ENCODE measurements around the gene ASB6. TPM values are rescaled to one million over a fixed set of nuclear protein-coding genes. Genes with fewer than 3 reads are reported as not detected.

ASB6 gene
- total and polyA plus RNA-seq, 7 donors = 8.4 to 20.8 (median 9.7) TPM

GRCh38 chr9:129669946-129670345, 28.0 kb upstream of the ASB6 start:
- no peaks in the 10 kb centered on the region for H3K36me3 ChIP-seq
- no peaks in the 10 kb centered on the region for H3K9me3 ChIP-seq
- intact Hi-C loops (cut with DNase I) = loop anchor here (5.0 kb wide), 1 partner anchor 42 kb away; no protein-coding TSS in a partner anchor
- peaks cover 14 to 37% (median 25%) of the 10 kb centered on the region in 3 donors for H3K27me3 ChIP-seq
- no peak overlapping the region for H3K4me3 ChIP-seq
- no peak for TF ChIP-seq EP300 (IDR thresholded peaks at IDR 0.05)
- no peak for TF ChIP-seq POLR2AphosphoS5 (IDR thresholded peaks at IDR 0.05)
- no peak for TF ChIP-seq POLR2A (IDR thresholded peaks at IDR 0.05)
- TF ChIP-seq CTCF (IDR thresholded peaks at IDR 0.05) = no peak
- H3K27ac ChIP-seq = no peak overlapping the region
- H3K4me1 ChIP-seq = peaks cover 0 to 17% (median 13%) of the 10 kb centered on the region in 4 donors
- no peak for DNase-seq
- WGBS, 2 donors = 84 to 91% methylated on average over 13 of the region's 13 CpGs

- peaks cover 15 to 38% (median 23%) of the 10 kb centered on the region in 3 donors for H3K27me3 ChIP-seq
- peaks cover 0 to 18% (median 15%) of the 10 kb centered on the region in 4 donors for H3K4me1 ChIP-seq
- no peak for DNase-seq
- no peak overlapping the region for H3K27ac ChIP-seq
- intact Hi-C loops (cut with DNase I) = loop anchor here (5.0 kb wide), 1 partner anchor 43 kb away; no protein-coding TSS in a partner anchor
- H3K36me3 ChIP-seq = no peaks in the 10 kb centered on the region
- no peak overlapping the region for H3K4me3 ChIP-seq
- 44 to 60% methylated on average over 17 of the region's 17 CpGs for WGBS, 2 donors
- no peaks in the 10 kb centered on the region for H3K9me3 ChIP-seq
- TF ChIP-seq CTCF (IDR thresholded peaks at IDR 0.05) (no peak), POLR2AphosphoS5 (IDR thresholded peaks at IDR 0.05) (no peak), POLR2A (IDR thresholded peaks at IDR 0.05) (no peak), EP300 (IDR thresholded peaks at IDR 0.05) (no peak)
Measured at GRCh38 chr9:129669141-129669718, 27.3 kb upstream of the ASB6 start.

DNA sequence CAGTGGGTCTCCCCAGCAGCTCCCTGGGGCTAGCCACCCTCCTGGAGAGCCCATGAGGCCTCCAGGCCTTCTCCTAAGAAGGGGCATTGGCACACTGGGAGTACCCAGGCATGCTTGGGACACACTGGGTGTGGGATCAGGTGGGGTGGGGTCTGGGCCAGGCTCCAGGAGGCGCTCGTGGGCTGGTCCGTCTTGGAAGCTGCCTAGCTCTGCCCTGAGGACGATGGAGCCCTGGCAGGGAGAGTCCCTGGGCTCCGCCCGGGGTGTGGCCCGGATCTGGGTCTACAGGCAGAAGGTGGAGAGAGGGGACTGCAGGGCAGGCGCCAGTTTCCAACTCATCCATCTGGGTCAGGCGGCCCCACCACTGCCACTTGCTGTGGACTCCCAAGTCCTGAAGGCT, 25.9 kb upstream of the ASB6 start:
- intact Hi-C loops (cut with DNase I) = loop anchor here (5.0 kb wide), 1 partner anchor 44 kb away; no protein-coding TSS in a partner anchor
- H3K4me1 ChIP-seq = peaks cover 0 to 18% (median 15%) of the 10 kb centered on the region in 4 donors
- H3K4me3 ChIP-seq = no peak overlapping the region

GRCh38 chr9:129667378-129667777, 25.4 kb upstream of the ASB6 start:
- 74 to 82% methylated on average over 11 of the region's 11 CpGs for WGBS, 2 donors
- Histone ChIP-seq H3K4me1 (peaks cover 0 to 18% (median 15%) of the 10 kb centered on the region in 4 donors), H3K9me3 (no peaks in the 10 kb centered on the region), H3K27me3 (peaks cover 15 to 42% (median 23%) of the 10 kb centered on the region in 3 donors), H3K27ac (no peak overlapping the region), H3K36me3 (no peaks in the 10 kb centered on the region), H3K4me3 (no peak overlapping the region)
- intact Hi-C loops (cut with DNase I) = loop anchor here (5.0 kb wide), 1 partner anchor 45 kb away; no protein-coding TSS in a partner anchor
- DNase-seq = no peak
- TF ChIP-seq EP300 (IDR thresholded peaks at IDR 0.05) = no peak
- TF ChIP-seq CTCF (IDR thresholded peaks at IDR 0.05) = no peak
- no peak for TF ChIP-seq POLR2AphosphoS5 (IDR thresholded peaks at IDR 0.05)
- no peak for TF ChIP-seq POLR2A (IDR thresholded peaks at IDR 0.05)

More for the DNA sequence above, 25.9 kb upstream of the ASB6 start:
- DNase-seq = no peak
- TF ChIP-seq POLR2AphosphoS5 (IDR thresholded peaks at IDR 0.05) = no peak
- no peak for TF ChIP-seq EP300 (IDR thresholded peaks at IDR 0.05)
- TF ChIP-seq POLR2A (IDR thresholded peaks at IDR 0.05) = no peak
- no peak for TF ChIP-seq CTCF (IDR thresholded peaks at IDR 0.05)
- Histone ChIP-seq H3K27me3 (peaks cover 15 to 42% (median 23%) of the 10 kb centered on the region in 3 donors), H3K27ac (no peak overlapping the region), H3K9me3 (no peaks in the 10 kb centered on the region), H3K36me3 (no peaks in the 10 kb centered on the region)
- 27 to 69% methylated on average over 9 of the region's 9 CpGs for WGBS, 2 donors

Data from sigmoid colon (tissue), 7 donors.